Stimulated activated CD4-positive, alpha-beta T cell treated with anti-CD3 and anti-CD28 coated beads, Interleukin-4, amount 100 ng/mL, for 4 hours (primary cell): ENCODE data around the gene ADIG.

Experiments used
- DNase-seq, 2 experiments: peaks; one replicate each; pipeline ENCODE4 v3.0.0-alpha.2; 2020

Gene ADIG

DNA sequence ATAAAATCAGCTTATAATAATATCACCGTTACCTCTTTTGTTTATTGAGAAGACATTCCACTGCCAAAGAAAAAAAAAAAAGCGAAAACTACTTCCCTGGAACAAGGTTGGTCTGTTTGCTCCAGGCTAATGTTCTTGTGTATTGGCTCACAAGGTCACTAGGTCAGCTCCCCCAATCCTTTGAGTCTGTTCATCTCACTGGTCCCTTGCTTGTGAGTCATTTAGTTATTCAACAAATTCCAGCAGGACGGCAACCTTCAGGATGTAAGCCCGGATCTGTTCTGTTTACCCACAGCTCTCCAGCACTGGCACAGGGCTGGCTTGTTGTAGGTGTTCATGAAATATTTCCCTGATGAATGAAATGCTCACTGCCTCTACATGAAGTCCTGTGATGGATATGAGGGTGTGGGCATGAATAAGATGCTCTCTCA lies 23.9 kb downstream of the ADIG start:
- DNase-seq, result no peak

DNA sequence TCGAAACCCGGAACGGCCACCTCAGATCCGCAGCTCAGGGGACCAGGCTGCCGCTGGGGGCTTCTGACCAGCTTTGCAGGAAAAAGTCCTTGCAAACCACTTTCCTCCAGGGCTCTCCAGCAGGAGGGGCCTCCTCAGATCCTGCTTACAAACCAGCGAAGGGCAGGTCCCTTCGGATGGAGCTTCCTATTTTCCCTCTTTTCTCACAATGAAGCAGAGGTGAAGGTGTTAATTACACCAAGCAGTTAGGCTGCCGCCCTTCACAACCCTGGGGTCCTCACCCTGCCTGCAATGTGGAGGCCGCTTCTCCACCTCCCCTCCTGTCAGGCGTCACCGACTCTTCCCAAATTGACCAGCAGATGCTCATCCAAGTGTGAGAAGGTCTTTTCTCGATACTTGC lies 26.4 kb downstream of the ADIG start:
- no peak for DNase-seq

DNA sequence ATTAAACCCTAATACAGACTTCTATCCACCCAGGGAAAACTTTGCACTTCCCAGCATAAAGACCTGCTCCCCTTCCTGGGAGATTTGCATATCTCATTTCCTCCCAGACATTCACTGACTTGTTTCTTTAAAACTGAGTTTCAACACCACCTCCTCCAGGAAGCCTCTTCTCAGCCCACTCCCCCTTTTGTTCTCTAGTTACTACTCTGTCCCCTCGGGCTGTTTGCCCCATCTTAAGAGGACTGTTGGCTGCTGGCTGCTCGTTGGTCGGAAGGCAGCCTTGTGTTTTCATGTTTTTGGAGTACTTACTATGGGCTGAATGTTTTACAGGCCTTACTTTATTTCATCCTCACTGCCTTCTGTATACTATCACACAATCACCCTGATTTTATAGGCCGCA lies 27.2 kb downstream of the ADIG start:
- DNase-seq, result no peak

DNA sequence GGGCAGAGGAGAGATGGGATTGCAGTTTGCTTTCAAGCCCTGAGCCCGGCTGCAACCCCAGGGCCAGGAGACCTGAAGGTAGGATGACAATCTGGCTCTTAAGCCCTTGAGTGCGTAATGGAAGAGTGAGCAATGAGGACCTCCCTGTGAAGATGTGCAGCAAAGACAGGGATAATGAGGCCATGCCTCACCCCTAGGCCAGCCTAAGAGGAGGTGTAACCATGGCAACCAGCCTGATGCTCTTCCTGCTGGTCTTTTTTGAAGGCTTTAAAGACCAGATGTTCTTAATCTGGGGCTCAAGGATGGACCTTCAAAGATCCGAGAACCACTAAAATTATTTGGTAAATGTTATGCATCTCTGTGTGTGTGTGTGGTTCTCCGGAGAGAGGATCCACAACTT lies 28.8 kb downstream of the ADIG start:
- no peak for DNase-seq

DNA sequence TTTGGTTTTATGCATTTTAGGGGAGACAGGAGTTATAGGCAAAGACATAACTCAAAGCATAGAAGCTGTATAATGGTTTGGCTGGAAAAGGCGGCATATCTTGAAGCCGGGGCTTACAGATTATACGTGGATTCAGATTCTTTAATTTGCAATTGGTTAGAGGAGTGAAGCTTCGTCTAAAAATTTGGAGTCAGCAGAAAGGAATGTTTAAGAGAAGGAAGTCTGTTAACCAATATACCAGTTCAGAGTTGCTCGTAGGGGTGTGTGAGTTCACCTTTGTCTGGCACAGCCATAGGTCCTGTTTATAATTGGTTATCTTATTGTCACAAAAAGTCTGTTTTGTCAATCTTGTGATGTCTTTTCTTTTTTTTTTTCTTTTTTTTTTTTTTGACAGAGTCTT lies 29.5 kb downstream of the ADIG start:
- no peak for DNase-seq

DNA sequence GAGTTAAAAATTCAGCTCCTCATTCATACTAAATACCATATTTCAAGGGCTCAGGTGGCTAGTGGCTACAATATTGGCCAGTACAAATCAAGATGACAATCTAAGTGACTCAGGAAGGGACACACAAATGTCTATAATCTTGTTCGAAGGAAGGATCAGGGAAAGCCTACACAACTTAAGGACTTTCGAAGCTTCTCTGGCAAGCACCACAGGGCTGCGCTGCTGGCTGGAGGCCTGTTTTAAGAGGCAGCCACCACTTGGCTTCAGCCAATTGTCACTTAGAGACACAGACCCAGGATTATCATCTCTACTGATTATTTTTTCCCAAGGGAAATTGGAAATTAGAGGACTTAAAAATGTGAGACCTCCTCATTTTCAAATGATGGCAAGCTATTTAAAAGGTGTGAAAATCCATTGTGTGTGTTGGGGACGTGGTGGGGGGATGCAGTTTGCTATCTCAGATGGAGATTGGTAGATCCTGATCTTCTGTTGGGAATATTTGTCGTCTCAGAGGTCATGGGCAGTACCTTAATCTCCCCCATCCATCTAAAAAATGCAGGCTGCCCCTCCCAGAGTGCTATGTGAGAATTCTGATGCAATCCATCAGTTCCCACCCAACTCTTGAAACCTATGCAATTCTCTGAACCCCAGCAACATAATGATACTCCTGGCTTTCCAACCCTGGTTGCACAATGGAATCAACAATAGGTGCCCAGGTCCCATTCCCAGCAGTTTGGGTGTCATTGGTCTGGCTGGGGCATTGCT lies 31.9 kb downstream of the ADIG start:
- no peak for DNase-seq

DNA sequence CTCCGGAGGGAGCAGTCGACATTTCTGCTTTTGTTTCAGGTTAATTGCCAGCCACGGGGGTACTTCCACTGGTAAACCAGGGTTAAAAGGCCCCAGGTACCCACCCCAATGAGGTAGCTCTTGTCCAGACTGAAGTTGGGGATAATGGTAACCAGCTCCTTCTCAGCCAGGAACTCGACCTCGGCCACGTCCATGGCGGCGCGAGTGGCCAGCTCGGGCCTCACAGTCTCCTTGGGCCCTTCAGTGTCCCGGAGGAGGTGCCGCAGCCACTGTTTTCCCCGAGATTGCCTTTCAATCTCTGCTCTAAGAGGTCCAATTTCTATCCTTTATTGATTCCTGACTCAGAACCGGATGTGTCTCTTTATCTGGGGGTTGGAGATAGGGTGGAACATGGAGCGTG lies 34.3 kb downstream of the ADIG start:
- no peak for DNase-seq

DNA sequence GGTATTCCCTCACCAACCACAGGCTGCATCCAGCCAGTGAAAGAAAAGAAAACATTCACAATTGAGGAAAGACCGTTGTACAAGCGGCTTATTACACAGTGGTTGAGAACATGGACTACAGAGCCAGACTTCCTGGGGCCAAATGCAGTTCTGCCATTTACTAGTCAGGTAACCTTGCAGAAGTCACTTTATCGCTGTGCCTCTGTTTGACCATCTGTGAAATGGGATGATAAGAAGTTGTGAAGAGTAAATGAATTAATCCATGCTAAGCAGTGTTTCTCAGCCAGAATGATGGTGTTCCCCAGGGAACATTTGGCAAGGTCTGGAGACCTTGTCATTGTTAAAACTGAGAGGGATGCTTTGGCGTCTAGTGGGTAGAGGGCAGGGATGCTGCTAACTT lies 35.5 kb downstream of the ADIG start:
- no peak for DNase-seq

DNA sequence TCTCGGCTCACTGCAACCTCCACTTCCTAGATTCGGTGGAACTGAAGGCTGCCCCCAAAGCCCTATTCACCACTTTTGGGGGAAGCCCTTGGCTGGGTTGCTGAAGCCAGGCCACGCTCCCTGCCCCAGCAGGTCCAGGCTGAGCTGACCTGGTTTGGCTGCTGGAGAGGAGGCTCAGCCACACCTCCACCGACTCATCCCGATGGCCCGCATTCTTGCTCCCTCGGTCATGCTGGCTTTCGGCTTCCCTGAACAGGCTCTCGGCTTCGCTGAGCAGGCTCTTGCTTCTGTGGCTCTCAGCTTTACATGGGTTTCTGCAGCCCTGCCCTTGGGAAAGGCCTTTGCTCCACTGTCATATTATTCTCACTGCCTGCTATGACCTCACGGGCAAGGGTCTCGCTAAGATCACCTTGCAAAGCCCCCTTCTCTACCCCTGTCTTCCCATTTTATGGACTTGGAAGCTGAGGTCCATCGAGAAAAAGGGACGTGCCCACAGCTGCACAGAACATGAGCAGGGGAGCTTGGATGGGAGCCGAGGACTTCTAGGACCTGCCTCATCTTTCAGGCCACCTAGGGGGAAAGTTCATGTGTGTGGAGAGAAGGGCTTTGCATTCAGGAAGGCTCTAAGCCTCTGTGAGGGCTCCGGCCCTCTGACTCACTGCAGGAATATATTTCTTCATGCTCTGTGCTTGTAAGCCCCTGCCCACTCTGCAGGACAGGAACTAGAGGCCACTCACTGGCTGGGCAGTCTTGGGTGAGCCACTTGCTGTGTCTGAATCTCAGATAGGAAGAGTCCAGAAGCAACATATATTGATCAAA lies 36.2 kb downstream of the ADIG start:
- DNase-seq, result no peak

DNA sequence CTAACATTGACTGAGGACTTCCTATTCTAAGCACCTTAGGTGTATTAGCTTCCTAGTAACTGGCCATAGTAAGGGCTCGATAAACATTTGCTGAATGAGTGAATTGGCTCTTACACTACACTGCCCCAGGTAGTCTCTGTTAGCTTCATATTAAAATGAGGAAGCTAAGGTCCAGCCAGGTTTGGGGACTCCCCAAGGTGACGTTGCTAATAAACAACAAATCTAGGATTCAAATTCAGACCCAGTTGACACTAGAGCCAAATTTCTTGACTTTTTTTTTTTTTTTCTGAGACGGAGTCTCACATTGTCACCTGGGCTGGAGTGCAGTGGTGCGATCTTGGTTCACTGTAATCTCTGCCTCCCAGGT lies 36.8 kb downstream of the ADIG start:
- DNase-seq, result no peak

DNA sequence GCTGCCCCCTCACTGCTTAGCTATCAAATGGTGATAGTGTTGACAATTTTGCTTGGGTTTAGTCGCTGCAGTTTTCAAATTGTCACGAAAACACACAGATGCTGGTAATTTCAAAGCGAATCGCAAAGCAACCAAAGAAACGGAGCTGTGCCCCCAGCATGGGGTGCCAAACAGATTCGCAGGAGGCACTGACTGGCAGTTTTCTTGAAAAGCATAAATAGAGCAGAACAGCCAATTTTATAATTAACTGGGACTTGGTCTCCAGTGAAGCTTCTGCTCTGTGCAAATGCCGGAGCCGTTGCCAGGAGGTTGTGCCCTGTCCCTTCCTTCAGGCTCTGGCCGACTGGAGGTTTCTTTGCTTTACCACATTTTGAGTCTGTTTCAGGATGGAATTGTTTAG lies 39.4 kb downstream of the ADIG start:
- DNase-seq, result no peak

DNA sequence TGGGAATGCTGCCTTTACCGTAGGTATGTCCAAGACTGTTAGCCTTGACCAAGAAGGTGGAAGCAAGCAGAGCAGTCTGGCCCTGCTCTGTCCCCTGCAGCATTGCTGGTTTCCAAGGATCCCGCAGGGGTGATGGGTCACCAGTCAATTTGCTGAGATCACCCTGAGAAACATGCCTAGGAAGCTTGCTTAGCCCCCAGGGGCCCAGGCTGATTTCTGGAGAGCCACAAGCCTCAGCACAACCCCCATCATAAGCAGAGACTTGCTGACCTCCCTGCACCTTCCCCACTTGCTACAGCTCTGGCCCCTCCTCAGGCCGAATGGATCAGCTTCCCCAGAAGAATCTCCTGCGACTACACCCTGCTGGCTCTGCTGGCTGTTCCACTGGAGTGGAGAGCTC lies 42.1 kb downstream of the ADIG start:
- DNase-seq, result no peak

DNA sequence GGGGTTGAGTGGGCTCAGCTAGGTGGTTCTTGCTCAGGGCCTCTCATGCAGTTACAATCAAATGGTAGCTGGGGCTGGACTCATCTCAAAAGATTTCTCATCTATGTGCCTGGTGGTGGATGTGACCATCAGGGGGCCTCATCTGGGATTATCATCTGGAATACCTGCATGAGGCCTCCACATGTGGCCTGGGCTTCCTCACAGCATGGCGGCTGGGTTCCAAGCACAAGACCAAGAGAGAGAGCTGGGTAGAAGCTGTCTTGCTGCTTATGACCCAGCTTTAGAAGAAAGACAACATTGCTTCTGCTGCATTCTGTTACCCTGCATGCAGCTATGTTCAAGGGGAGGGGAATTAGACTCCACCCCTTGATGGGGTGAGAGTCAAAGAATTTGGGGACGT lies 43.1 kb downstream of the ADIG start:
- no peak for DNase-seq

DNA sequence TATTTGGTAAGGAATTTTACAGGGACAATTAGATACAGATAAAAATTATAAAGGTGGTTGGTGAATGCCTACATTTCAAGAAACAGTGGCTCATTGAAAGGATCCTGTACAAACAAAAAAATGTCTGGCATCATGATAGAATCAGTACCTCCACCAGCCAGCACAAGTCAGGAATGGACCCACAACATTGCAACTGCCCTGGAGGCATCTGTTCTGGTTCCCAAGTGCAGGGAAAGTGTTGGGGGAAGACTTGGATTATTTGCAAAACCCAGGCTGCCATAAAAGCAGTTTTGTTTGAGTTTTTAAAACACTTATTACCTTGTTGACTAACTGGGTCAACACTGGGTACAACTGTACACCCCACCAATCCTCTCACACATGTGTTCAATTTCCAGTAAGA lies 44.9 kb downstream of the ADIG start:
- DNase-seq, result no peak

DNA sequence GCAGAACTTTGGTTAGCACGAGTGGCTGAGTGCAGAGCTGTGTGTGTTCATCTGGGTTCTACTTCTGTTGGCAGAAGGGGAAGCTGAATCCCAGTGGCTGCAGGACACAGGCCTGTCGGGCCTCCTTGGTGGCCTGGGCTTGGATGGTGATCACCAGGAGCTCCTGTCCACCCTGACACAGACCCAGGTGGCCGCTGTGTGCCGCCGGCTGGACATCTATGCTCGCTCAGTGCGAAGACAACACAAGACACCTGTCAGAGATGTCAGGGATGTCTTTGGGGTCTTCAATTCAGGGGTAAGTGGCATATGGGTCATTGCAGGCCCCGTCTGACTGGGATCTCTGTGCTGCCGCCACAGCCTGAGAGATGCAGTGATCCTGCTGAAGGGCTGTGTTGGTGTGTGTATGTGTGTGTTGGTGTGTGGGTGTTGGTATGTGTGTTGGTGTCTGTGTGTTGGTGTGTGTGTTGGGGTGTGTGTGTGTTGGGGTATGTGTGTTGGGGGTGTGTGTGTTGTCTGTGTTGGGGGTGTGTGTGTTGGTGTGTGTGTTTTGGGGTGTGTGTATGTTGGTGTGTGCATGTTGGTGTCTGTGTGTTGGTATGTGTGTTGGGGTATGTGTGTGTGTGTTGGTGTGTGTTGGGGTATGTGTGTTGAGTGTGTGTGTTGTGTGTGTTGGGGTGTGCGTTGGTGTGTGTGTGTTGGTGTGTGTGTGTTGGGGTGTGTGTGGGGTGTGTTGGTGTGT lies 46.1 kb downstream of the ADIG start:
- DNase-seq, result no peak

DNA sequence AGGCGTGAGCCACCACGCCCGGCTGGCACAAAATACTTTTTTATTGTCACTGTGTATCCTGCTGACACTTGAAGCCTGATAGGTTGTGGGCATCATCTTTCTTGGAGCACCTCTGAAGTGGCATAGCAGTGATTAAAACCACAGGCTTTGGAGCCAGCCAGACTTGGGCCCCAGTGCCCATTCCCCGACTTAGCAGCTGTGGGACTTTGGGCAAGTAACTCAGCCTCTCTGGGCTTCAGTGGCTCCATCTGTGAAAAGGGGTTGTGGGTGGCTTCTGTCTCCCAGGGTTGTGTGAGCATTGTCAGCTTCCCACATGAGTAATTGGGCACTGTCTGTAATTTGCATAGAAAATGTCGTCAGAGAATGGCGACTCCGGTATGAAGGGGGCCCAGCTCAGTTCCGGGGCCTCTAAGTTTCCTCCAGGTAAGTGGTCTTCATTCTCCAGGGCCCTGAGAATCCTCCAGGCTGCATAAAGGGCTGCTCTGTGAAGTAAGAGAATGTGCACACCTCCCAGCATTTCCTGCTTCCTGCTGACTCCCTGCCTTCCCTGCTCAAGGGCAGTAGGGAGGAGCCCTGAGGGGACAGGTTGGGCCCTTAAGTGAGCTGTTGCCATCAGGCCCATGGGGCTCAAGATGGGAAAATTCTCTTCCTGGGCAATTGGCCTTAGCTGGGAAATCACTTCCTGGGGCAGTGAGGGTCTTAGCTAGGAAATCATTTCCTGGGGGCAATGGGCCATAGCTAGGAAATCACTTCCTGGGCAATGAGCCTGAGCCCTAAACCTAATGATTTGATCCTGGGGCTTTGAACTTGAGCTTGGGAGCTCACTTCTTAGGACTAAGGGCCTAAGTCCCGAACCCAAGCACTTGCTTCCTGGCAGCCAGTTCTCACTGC lies 47.8 kb downstream of the ADIG start:
- DNase-seq, result no peak

DNA sequence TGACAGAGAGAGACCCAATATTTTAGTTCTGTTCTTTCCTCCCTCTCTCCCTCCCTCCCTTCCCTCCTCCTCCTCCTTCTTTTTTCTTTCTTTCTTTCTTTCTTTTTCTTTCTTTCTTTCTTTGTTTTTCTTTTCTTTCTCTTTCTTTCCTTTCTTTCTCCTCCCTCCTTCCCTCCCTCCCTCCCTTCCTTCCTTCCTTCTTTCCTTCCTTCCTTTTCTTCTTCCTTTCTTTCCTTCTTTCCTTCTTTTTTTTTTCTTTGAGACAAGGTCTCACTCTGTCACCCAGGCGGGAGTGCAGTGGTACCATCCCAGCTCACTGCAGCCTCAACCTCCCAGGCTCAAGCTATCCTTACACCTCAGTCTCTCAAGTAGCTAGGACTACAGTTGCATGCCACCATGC lies 49.0 kb downstream of the ADIG start:
- no peak for DNase-seq

DNA sequence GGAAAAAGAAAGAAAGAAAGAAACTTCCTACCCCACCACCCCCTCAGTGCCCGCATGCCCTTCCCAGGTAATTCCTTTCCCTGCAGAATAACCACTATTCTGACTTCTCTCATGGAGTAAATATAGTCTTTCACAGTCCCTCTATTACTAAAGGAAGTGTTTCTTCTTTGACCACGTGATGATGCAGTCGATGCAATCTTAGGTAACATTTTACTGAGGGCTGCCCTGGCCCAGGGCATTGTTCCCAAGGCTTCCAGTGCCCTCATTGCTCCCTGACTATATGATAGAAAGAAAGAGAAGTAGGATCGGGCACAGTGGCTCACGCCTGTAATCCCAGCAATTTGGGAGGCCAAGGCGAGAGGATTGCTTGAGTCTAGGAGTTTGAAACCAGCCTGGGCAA lies 49.7 kb downstream of the ADIG start:
- no peak for DNase-seq

DNA sequence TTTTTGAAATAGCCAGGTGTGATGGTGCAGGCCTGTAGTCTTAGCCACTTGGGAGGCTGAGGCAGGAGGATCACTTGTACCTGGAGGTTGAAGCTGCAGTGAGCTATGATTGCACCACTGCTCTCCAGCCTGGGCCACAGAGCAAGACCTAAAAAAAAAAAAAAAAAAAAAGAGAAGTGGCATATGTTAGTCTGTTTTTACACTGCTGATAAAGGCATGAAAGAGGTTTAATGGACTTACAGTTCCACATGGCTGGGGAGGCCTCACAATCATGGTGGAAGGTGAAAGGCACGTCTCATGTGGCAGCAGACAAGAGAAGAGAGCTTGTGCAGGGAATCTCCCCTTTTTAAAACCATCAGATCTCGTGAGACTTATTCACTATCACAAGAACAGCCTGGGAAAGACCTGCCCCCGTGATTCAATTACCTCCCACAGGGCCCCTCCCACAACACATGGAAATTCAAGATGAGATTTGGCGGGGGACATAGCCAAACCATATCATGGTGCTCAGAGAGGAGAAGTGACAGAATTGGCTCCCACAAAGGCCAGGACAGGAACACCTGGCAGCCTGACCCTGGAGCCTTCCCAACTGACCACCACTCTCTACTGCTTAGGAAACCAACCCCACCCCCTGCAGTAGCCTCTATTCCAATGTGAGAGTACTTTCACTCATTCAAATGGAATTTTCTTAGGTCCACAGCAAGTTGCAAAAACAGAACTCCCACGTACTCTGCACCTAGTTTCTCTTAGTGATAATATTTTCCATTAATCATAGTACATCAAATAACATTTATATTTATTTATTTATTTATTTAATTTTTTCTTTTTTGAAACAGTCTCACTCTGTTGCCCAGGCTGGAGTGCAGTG lies 50.4 kb downstream of the ADIG start:
- DNase-seq, result no peak

DNA sequence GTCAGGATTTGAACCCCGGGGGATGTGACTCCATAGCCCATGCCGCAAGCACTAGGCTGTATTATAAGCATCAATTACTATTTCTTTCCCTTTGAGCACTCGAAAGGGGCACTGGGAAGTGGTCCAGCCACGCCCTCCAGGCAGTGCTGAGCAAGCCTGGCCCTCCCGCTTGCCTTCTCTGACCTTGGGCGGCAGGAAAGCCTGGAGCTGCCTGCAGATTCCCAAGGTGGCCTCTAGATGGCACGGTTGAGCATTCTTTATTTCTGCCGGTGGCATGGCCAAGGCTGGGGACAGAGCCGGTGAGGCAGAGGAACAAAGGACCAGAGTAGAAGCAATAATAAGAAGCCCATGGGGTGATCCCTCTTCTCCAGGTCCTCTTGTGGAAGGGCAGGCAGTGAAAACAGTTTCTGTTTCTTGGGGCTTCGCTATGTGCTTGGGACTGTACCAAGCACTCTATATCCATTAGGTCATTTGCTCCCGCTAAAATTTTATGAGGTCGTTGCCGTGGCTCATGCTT lies 52.6 kb downstream of the ADIG start:
- DNase-seq, result peak; percentile 27 to 50

DNA sequence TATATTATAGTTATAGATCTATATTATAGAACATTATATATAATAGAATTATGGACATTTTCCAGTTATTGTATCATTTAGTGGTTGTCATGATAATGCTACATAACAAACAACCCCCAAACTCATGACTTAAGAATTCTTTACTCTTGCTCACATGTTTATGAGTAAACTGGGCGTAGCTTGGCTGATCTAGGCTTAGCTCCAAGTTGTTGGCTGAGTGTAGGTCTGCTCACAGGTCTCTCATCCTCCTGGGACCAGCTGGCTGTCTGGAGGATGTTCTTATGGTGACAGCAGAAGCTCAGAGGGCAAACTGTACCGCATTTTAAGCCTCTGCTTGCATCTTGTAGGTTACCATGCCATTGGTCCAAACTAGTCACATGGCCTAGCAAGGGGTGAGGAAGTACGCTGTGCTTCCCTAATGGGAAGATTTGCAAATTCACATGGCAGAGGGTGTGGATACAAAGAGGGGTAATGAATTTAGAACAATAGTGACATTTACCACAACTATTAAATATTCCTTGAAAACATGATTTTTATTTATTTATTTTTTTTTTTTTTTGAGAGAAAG lies 54.8 kb downstream of the ADIG start:
- no peak for DNase-seq
